Testis (tissue), 3 donors: ENCODE data around the gene PTHLH. TPM values are rescaled to one million over a fixed set of nuclear protein-coding genes. Genes with fewer than 3 reads are reported as not detected.

Experiments
- DNase-seq: peaks from one replicate; pipeline ENCODE4 v3.0.0-alpha.2; 2019
- H3K27ac ChIP-seq, 2 donors: fragments of 200-600 bp; sonication (generic); one replicate each; pipeline ENCODE4 v1.5.1; 2019
- H3K27me3 ChIP-seq: fragments of 200-600 bp; sonication (generic); one replicate; pipeline ENCODE4 v1.5.1; 2019
- H3K36me3 ChIP-seq: fragments of 200-600 bp; sonication (generic); one replicate; pipeline ENCODE4 v1.5.1; 2017; ENCODE audit warnings: low read depth; ENCODE audit errors: missing control alignments
- H3K4me1 ChIP-seq: fragments of 200-600 bp; sonication (generic); one replicate; pipeline ENCODE4 v1.5.1; 2019
- H3K4me3 ChIP-seq, 2 donors: fragments of 200-600 bp; sonication (generic); one replicate each; pipeline ENCODE4 v1.5.1; 2017 to 2019
- H3K9me3 ChIP-seq: fragments of 200-600 bp; sonication (generic); one replicate; pipeline ENCODE4 v1.5.1; 2017
- CTCF ChIP-seq, 3 experiments: fragments of 450-650 bp in 2 of 3; fragments of 200-600 bp in 1 of 3; sonication (generic) in 1 of 3; IDR thresholded peaks; one replicate each; pipeline ENCODE4 v1.5.1; 2016 to 2019; ENCODE audit warnings: antibody characterized with exemption in 3 of 3, mild to moderate bottlenecking in 2 of 3, moderate library complexity in 1 of 3
- POLR2A ChIP-seq: fragments of 450-650 bp; IDR thresholded peaks from one replicate; pipeline ENCODE4 v1.6.1; 2017; ENCODE audit warnings: antibody characterized with exemption, mild to moderate bottlenecking, moderate library complexity
- WGBS, 2 donors: methylation state at CpG; one replicate each; pipeline ENCODE4 v1.1.5; 2018; 5-methylcytosine and 5-hydroxymethylcytosine counted together
- intact Hi-C: fragments of 100-400 bp; cut with DNase I; formaldehyde crosslinking; loops from one replicate; pipeline ENCODE4 v1.15.1; 2023; ENCODE audit warnings: low total_unique reads
- polyA plus RNA-seq: library from polyadenylated mRNA; stranded (reverse); fragments of 350-450 nt; fragmentation: Illumina TruSeq; extraction: RNeasy Lipid Tissue Mini Kit (QIAGEN cat#74804); gene quantifications from one replicate; pipeline ENCODE4 v1.2.3, GENCODE V29; 2014; ENCODE audit warnings: low read depth, low replicate concordance; ENCODE audit not compliant: insufficient read depth
- total RNA-seq, 2 donors: library from RNA; depleted of rRNA; stranded (reverse); fragments of >200 nt; gene quantifications; one replicate each; pipeline ENCODE4 v1.2.3, GENCODE V29; 2016

Gene PTHLH
- total and polyA plus RNA-seq, 3 donors from 2014 or later, result 0.47 to 2.5 (median 0.50) TPM

- Histone ChIP-seq H3K36me3 (no peaks in the 10 kb centered on the region), H3K4me3 (no peak overlapping the region), H3K4me1 (peaks cover 30% of the 10 kb centered on the region), H3K27ac (no peak overlapping the region), H3K27me3 (no peaks in the 10 kb centered on the region), H3K9me3 (no peaks in the 10 kb centered on the region)
- intact Hi-C loops, result no loop called here
- DNase-seq, result no peak
- 39 to 53% methylated on average over 7 of the region's 7 CpGs for WGBS, 2 donors
- no peak for TF ChIP-seq POLR2A
- TF ChIP-seq CTCF (IDR thresholded peaks at IDR 0.05), result no peak
Observed at GRCh38 chr12:27971606-27972005, 927 bp downstream of the PTHLH start.

GRCh38 chr12:27971121-27971489 is 1.4 kb downstream of the PTHLH start:
- WGBS, 2 donors, result 36 to 42% methylated on average over 11 of the region's 11 CpGs

GRCh38 chr12:27970401-27971120 is 2.0 kb downstream of the PTHLH start:
- H3K36me3 ChIP-seq, result no peaks in the 10 kb centered on the region
- intact Hi-C loops, result no loop called here
- no peaks in the 10 kb centered on the region for H3K9me3 ChIP-seq
- TF ChIP-seq POLR2A (no peak), CTCF (IDR thresholded peaks at IDR 0.05) (no peak)
- H3K4me1 ChIP-seq, result peaks cover 26% of the 10 kb centered on the region
- no peaks in the 10 kb centered on the region for H3K27me3 ChIP-seq
- 2 to 6% methylated on average over 12 to 54 of the region's 69 CpGs for WGBS, 2 donors
- H3K4me3 ChIP-seq, result peak overlapping the region; percentile 43 to 57
- peak; percentile 40 for DNase-seq
- H3K27ac ChIP-seq, result no peak overlapping the region

More at GRCh38 chr12:27971121-27971489, 1.4 kb downstream of the PTHLH start:
- no peak overlapping the region for H3K27ac ChIP-seq
- no peaks in the 10 kb centered on the region for H3K27me3 ChIP-seq
- H3K9me3 ChIP-seq, result no peaks in the 10 kb centered on the region
- peaks cover 30% of the 10 kb centered on the region for H3K4me1 ChIP-seq
- H3K4me3 ChIP-seq, result peak overlapping the region in 1 of 2 donors; percentile 57
- no peaks in the 10 kb centered on the region for H3K36me3 ChIP-seq
- peak; percentile 25 for DNase-seq
- intact Hi-C loops, result no loop called here
- TF ChIP-seq CTCF (IDR thresholded peaks at IDR 0.05) (no peak), POLR2A (no peak)

GRCh38 chr12:27969624-27970400 is 2.7 kb downstream of the PTHLH start:
- H3K4me1 ChIP-seq, result peaks cover 19% of the 10 kb centered on the region
- WGBS, 2 donors, result 0 to 1% methylated on average over 23 to 42 of the region's 55 CpGs
- H3K9me3 ChIP-seq, result no peaks in the 10 kb centered on the region
- H3K27me3 ChIP-seq, result no peaks in the 10 kb centered on the region
- H3K4me3 ChIP-seq, result peak overlapping the region; percentile 43 to 57
- intact Hi-C loops, result no loop called here
- TF ChIP-seq POLR2A, result no peak
- TF ChIP-seq CTCF (IDR thresholded peaks at IDR 0.05), result no peak
- H3K36me3 ChIP-seq, result no peaks in the 10 kb centered on the region
- no peak overlapping the region for H3K27ac ChIP-seq
- DNase-seq, result peak; percentile 67
